GM12891 (cell line): ENCODE results near the gene TRAF3.
A peak's percentile ranks its signal among the peaks of the same experiment; 100 is the strongest.

Experiments used
- PAX5 ChIP-seq: IDR thresholded peaks from 2 replicates; pipeline ENCODE4 v1.6.1; 2011; ENCODE audit warnings: low read length, moderate library complexity, mild to moderate bottlenecking; ENCODE audit not compliant: insufficient read depth, severe bottlenecking
- POLR2A ChIP-seq: IDR thresholded peaks from 2 replicates; pipeline ENCODE4 v1.6.1; 2011; ENCODE audit warnings: low read depth, low read length, control low read depth
- POLR2AphosphoS5 ChIP-seq: IDR thresholded peaks from 2 replicates; pipeline ENCODE4 v1.6.1; 2011; ENCODE audit warnings: low read depth, low read length, control low read depth
- POU2F2 ChIP-seq: IDR thresholded peaks from 2 replicates; pipeline ENCODE4 v1.6.1; 2011; ENCODE audit warnings: low read depth, mild to moderate bottlenecking, control low read depth, low read length, moderate library complexity
- SPI1 ChIP-seq: IDR thresholded peaks from 2 replicates; pipeline ENCODE4 v1.6.1; 2011; ENCODE audit warnings: low read depth, low read length, control low read depth
- TAF1 ChIP-seq: IDR thresholded peaks from 2 replicates; pipeline ENCODE4 v1.6.1; 2011; ENCODE audit warnings: low read depth, low read length, control low read depth

DNA sequence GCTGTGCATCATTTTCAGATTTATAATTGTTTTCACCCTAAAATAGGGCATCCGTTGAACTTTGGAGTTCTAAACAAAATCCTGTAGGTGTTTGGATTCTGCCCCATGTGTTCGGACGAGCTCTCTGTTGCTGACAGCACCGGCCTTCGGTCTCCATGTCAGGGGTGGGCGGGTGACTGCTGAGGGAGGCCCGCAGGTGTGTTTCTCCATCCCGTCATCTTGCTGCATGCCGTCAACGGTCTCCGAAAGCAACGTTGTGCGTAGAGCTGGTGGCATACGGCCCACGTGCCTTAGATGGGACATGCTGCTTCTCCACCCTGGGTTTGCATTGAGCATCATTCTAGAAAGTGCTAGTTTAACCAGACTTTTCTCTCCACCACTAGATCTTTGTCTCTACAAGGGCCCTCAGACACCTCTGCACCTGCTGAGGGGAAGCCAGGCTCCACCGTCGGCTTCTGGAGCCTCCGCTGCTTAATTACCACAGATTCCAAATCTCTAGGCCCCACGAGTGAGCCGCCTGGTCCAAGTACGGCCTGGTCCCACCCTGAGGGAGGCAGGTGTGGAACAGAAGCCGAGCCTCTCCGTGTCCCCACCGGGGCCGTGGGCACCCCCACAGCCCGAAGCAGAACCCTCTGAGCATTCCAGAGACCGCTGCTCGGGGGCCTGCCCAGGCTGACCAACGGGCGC is 129.5 kb downstream of the TRAF3 start:
- TF ChIP-seq POLR2A (0 out of 2 replicates have a peak, but pooled peaks have one; percentile 23), TAF1 (no peak), SPI1 (no peak), POLR2AphosphoS5 (no peak), PAX5 (no peak), POU2F2 (no peak)
